AG09309 (cell line): ENCODE data around the gene MAGI1.

Source experiments
- DNase-seq: peaks from one replicate; pipeline ENCODE4 v3.0.0-alpha.2; 2010; ENCODE audit warnings: low read depth
- H3K4me3 ChIP-seq: 2 replicates; pipeline ENCODE4 v1.5.1; 2011; ENCODE audit warnings: mild to moderate bottlenecking, low read depth, low read length, moderate library complexity; ENCODE audit not compliant: control insufficient read depth
- TF ChIP-seq, protein P1 (sequence below): IDR thresholded peaks from 2 replicates; pipeline ENCODE4 v1.5.1; 2011; ENCODE audit warnings: mild to moderate bottlenecking, low read depth, low read length, inconsistent platforms; ENCODE audit not compliant: insufficient read depth, control insufficient read depth; ENCODE audit errors: missing control alignments

MAGI1 gene

DNA sequence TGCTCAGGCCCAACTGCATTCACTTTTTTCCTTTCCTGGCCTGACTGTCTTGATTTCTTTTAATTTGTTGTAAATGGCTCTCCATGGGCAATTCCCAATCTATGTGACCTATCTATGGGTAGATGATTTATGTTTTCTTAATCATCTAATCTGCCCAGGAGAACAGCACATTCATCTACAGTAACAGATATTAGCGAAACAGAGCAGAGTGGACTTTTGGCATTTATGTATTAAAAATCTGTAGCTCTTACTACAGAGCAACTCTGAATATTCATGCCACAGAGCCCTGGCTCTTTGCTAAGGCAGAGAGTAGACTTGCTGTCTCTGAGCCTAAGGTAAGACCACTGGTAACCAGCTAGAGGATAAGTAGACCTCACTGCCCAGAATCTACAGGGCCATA lies 676.0 kb downstream of the MAGI1 start:
- no peak for DNase-seq
- TF ChIP-seq, protein P1, sequence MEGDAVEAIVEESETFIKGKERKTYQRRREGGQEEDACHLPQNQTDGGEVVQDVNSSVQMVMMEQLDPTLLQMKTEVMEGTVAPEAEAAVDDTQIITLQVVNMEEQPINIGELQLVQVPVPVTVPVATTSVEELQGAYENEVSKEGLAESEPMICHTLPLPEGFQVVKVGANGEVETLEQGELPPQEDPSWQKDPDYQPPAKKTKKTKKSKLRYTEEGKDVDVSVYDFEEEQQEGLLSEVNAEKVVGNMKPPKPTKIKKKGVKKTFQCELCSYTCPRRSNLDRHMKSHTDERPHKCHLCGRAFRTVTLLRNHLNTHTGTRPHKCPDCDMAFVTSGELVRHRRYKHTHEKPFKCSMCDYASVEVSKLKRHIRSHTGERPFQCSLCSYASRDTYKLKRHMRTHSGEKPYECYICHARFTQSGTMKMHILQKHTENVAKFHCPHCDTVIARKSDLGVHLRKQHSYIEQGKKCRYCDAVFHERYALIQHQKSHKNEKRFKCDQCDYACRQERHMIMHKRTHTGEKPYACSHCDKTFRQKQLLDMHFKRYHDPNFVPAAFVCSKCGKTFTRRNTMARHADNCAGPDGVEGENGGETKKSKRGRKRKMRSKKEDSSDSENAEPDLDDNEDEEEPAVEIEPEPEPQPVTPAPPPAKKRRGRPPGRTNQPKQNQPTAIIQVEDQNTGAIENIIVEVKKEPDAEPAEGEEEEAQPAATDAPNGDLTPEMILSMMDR = no peak

DNA sequence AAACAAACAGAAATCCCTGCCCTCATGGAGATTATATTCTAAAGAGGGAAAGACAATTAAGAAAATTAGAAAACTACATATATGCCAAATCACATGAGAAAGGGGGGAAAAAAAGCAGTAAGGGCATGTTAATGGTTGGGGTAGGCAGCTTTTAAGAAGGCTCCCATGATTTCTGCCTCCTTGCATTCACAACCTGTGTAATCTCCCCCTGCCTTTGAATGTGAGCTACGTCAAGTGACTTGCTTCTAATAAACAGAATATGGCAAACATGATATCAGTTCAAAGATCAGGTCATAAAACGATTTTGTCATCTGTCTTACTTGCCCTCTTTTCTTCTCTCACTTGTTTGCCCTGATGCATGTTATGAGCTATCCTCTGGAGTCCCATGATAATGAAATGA lies 677.3 kb downstream of the MAGI1 start:
- TF ChIP-seq, protein P1 = no peak
- H3K4me3 ChIP-seq = no peak overlapping the region
- DNase-seq = no peak

More for the DNA sequence above, 676.0 kb downstream of the MAGI1 start:
- no peak overlapping the region for H3K4me3 ChIP-seq

DNA sequence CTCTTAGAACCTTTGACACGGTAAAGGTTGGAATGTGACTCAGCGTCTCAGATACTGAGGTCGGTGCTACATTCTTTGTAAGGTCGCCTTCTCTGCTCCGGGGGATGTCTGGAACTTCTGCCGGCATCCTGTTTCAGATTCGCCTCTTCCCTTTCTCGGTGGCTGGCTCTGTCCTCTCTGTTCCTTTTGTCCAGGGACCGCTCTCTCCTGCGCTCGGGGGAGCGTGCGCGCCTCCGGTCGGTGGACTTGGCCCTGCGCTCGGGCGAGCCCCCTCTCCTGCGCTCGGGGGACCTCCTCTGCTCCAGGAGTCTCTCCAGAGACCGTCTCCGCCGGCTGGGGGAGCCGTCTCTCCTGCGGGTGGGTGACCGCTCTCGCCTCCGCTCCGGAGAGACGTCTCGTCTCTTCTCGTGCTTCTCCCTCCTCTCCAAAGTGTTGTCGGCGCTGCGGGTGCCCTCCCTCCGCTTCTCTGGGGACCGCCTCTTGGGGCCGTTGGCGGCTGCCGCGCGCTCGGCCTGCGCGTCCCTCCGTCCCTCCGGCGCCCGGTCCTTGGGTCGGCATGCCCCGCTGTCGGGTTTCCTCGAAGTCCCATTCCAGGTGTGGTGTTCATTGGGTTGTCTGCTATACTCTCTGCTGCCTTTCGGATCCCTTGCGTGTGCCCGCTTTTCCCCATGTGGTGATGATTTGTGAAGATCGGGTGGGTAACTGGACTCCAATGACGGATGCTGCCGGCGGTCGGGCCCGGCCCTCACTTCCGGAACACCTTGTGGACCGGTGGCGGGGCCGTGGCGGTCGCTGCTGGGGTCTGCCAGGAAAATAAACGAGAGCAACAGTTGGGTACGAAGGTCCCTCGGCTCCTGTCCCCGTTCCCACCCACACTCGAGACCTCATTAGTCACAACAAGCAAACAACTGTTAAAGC lies 682.1 kb downstream of the MAGI1 start:
- TF ChIP-seq, protein P1 = peak; percentile 20
- peak overlapping the region; percentile 19 for H3K4me3 ChIP-seq
- no peak for DNase-seq

DNA sequence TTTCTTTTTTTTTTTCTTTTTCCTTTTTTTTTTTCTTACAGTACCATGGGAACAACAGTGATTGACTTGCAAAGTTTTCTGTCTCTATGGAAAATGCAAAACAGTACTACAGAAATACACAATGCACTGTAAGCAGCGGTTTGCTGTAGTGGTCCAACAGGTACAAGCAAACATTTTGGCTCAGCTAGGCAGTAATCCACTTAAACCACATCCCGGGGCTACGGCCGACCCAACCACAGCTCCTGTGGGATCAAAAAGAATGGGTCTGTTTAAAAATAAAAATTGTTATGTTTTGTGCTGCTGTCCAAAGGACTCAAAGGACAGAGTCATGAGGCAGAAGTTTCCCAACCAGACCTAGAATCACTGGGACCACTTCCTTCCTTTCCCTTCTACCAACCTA lies 683.8 kb downstream of the MAGI1 start:
- TF ChIP-seq, protein P1 = no peak
- DNase-seq = no peak

DNA sequence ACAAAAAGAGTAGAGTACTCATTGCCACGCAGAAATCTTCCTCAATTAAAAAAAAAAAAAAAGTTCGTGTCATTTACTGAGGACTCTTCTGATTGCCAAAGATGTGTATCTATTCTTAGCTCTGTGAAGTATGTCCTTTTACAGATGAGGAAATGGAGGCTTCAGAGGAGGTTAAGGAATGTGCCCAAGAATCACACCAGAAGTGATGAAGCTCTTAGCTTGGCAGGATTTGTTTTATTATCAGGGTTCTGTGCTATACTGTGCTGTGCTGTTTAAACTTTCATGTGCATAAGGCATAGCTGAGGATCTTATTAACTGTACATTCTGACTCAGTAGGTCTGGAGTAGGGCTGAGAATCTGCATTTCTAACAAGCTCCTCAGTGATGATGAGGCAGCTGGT lies 685.8 kb downstream of the MAGI1 start:
- no peak for DNase-seq
- no peak overlapping the region for H3K4me3 ChIP-seq
- TF ChIP-seq, protein P1 = no peak

More for the DNA sequence above, 683.8 kb downstream of the MAGI1 start:
- H3K4me3 ChIP-seq = no peak overlapping the region

DNA sequence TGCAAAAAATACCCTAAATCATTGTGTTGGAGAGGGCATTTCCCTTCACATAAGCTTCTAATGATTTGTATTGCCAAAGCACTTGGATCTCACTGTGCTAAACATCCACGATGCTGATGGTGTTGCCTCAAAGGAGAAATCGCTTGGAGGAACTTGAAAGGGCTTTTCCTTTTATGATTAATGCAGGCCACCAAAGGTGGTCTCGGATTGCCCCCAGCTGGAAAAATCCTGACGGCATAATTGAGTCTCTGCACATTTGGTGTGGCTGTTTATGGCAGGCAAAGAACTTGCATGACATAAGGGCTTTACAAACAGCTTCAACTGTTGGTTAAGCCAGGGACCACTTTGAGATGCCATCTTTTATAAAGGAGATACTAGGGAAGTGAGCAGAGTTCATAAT lies 687.0 kb downstream of the MAGI1 start:
- H3K4me3 ChIP-seq = no peak overlapping the region
- TF ChIP-seq, protein P1 = no peak
- DNase-seq = no peak
